K562 (cell line): ENCODE measurements around the gene CEP76. TPM values are rescaled to one million over a fixed set of nuclear protein-coding genes. Genes with fewer than 3 reads are reported as not detected.

Source experiments
- CREB5 ChIP-seq: fragments of 250-450 bp; sonication (Bioruptor Pico); IDR thresholded peaks from 2 replicates; pipeline ENCODE4 v1.5.0; 2020; ENCODE audit warnings: mild to moderate bottlenecking
- DPF2 ChIP-seq: fragments of 450-650 bp; IDR thresholded peaks from 2 replicates; pipeline ENCODE4 v1.6.1; 2016
- ETS1 ChIP-seq: conservative IDR thresholded peaks from 2 replicates; pipeline ENCODE4 v1.6.1; 2011; ENCODE audit warnings: low read depth, mild to moderate bottlenecking, low read length; ENCODE audit not compliant: control insufficient read depth
- MAX ChIP-seq: sonication (generic); formaldehyde crosslinking; IDR thresholded peaks from 2 replicates; pipeline ENCODE4 v1.9.0; 2022; ENCODE audit warnings: mild to moderate bottlenecking, missing genetic modification reagents
- MCM7 ChIP-seq, 2 experiments: fragments of 450-650 bp; IDR thresholded peaks; 2 replicates each; pipeline ENCODE4 v1.6.1; 2016 to 2018
- PRMT5 ChIP-seq: sonication (generic); formaldehyde crosslinking; IDR thresholded peaks from 2 replicates; pipeline ENCODE4 v1.5.0; 2020; ENCODE audit warnings: missing genetic modification reagents
- PTTG1 ChIP-seq: fragments of 450-650 bp; IDR thresholded peaks from 2 replicates; pipeline ENCODE4 v1.6.1; 2016; ENCODE audit warnings: low read depth, mild to moderate bottlenecking, missing genetic modification characterization, missing compliant biosample characterization
- SMAD3 ChIP-seq: fragments of 450-650 bp; formaldehyde crosslinking; conservative IDR thresholded peaks from 2 replicates; pipeline ENCODE4 v1.4.0; 2020; ENCODE audit warnings: mild to moderate bottlenecking
- ZBTB7A ChIP-seq: IDR thresholded peaks from 2 replicates; pipeline ENCODE4 v1.6.1; 2011; ENCODE audit warnings: low read depth, mild to moderate bottlenecking, low read length, moderate library complexity, borderline replicate concordance; ENCODE audit not compliant: control insufficient read depth
- ZC3H4 ChIP-seq: sonication (generic); formaldehyde crosslinking; IDR thresholded peaks from 2 replicates; pipeline ENCODE4 v1.9.0; 2021; ENCODE audit warnings: missing genetic modification reagents, borderline replicate concordance
- ZFX ChIP-seq: sonication (generic); formaldehyde crosslinking; IDR thresholded peaks from 2 replicates; pipeline ENCODE4 v1.8.0; 2022; ENCODE audit warnings: mild to moderate bottlenecking, missing genetic modification reagents, moderate library complexity
- ZNF140 ChIP-seq: fragments of 250-450 bp; sonication (Bioruptor Pico); IDR thresholded peaks from 2 replicates; pipeline ENCODE4 v1.8.0; 2021; ENCODE audit warnings: moderate library complexity, mild to moderate bottlenecking, inconsistent platforms
- ZNF224 ChIP-seq: sonication (generic); formaldehyde crosslinking; IDR thresholded peaks from 2 replicates; pipeline ENCODE4 v1.8.0; 2022; ENCODE audit warnings: mild to moderate bottlenecking, missing genetic modification reagents
- ZNF23 ChIP-seq: fragments of 250-450 bp; sonication (Bioruptor Pico); IDR thresholded peaks from 2 replicates; pipeline ENCODE4 v1.4.0; 2020; ENCODE audit warnings: mild to moderate bottlenecking
- ZNF431 ChIP-seq: sonication (generic); formaldehyde crosslinking; IDR thresholded peaks from 2 replicates; pipeline ENCODE4 v1.8.0; 2022; ENCODE audit warnings: mild to moderate bottlenecking, missing genetic modification reagents
- ZNF511 ChIP-seq: sonication (generic); formaldehyde crosslinking; IDR thresholded peaks from 2 replicates; pipeline ENCODE4 v1.8.0; 2022; ENCODE audit warnings: mild to moderate bottlenecking, missing genetic modification reagents
- ZNF592 ChIP-seq: fragments of 450-650 bp; IDR thresholded peaks from 2 replicates; pipeline ENCODE4 v1.6.1; 2017; ENCODE audit warnings: antibody characterized with exemption, mild to moderate bottlenecking
- ZNF639 ChIP-seq, 2 experiments: fragments of 200-800 bp in 1 of 2; sonication (Bioruptor generic) in 1 of 2; sonication (generic) in 1 of 2; formaldehyde crosslinking in 1 of 2; IDR thresholded peaks in 1 of 2; conservative IDR thresholded peaks in 1 of 2; 2 replicates each; pipeline versions ENCODE4 v1.5.0 to v1.6.1; 2016 to 2020; ENCODE audit warnings: missing compliant biosample characterization in 1 of 2, missing genetic modification characterization in 1 of 2, missing genetic modification reagents in 1 of 2
- polyA plus RNA-seq, 8 experiments: library from polyadenylated mRNA; depleted of rRNA in 4 of 8; stranded (reverse) in 5 of 8; unstranded in 3 of 8; fragments of >200 nt; fragmentation: Nextera tagmentation in 2 of 8; fragmentation: Illumina TruSeq in 1 of 8; extraction: Ambion mirVana in 2 of 8; extraction: Trizol in 1 of 8; gene quantifications; 2 replicates each; pipeline versions ENCODE4 v1.2.1 to v1.2.3, GENCODE V29; 2011 to 2014; ENCODE audit warnings: inconsistent platforms in 1 of 8, missing spikeins in 1 of 8
- total RNA-seq, 7 experiments: library from RNA; depleted of rRNA in 6 of 7; stranded (reverse); fragments of >200 nt in 6 of 7; fragmentation: Illumina TruSeq in 2 of 7; extraction: Trizol in 2 of 7; gene quantifications; 2 replicates each; pipeline versions ENCODE4 v1.2.1 to v1.2.3, GENCODE V29; 2011 to 2021; ENCODE audit warnings: low replicate concordance in 1 of 7

CEP76 gene
- total and polyA plus RNA-seq, 9 of the 15 experiments (the other 6 are each of a cell fraction or from before 2014, with no cell fraction given), result 5.3 to 27.3 (median 19.3) TPM

GRCh38 chr18:12656938-12657683, 45.4 kb downstream of the CEP76 start (continued):
- TF ChIP-seq ETS1, result no peak
- 0 out of 2 replicates have a peak, but pooled peaks have one; percentile 29 for TF ChIP-seq ZNF511 (CRISPR knock-in tag)
- TF ChIP-seq ZFX (CRISPR knock-in tag), result peak; percentile 99
- no peak for TF ChIP-seq ZNF23 (CRISPR knock-in tag)
- TF ChIP-seq PTTG1 (tag), result no peak
- TF ChIP-seq ZNF140 (CRISPR knock-in tag), result no peak
- TF ChIP-seq ZNF592, result no peak
- no peak for TF ChIP-seq CREB5 (CRISPR knock-in tag)
- TF ChIP-seq MAX (CRISPR knock-in tag), result peak; percentile 74
- TF ChIP-seq PRMT5, result no peak
- no peak for TF ChIP-seq SMAD3
- no peak; the same call in 1 of the 2 replicates for TF ChIP-seq DPF2
- TF ChIP-seq ZC3H4 (CRISPR knock-in tag), result 0 out of 2 replicates have a peak, but pooled peaks have one; percentile 52
- TF ChIP-seq ZNF431 (CRISPR knock-in tag), result peak; percentile 52
- peak; percentile 56; the same call in 1 of the 2 replicates for TF ChIP-seq ZBTB7A
- no peak for TF ChIP-seq ZNF224 (CRISPR knock-in tag)
- no peak for TF ChIP-seq MCM7 (IDR thresholded peaks at IDR 0.05)
- peak in 1 of 2 experiments; percentile 5; a peak in 1 of 4 replicates for TF ChIP-seq ZNF639 (CRISPR knock-in tag; conservative IDR thresholded peaks at IDR 0.05 in 1 of 2, IDR thresholded peaks at IDR 0.05 in 1 of 2)
